GM12874 (cell line): ENCODE results near the gene AP4M1.

Experiments used
- TF ChIP-seq, protein P1 (sequence below): IDR thresholded peaks from 2 replicates; pipeline ENCODE4 v1.5.1; 2011; ENCODE audit warnings: low read depth, mild to moderate bottlenecking, control low read depth, low read length, moderate library complexity; ENCODE audit not compliant: insufficient read depth

Gene AP4M1

DNA sequence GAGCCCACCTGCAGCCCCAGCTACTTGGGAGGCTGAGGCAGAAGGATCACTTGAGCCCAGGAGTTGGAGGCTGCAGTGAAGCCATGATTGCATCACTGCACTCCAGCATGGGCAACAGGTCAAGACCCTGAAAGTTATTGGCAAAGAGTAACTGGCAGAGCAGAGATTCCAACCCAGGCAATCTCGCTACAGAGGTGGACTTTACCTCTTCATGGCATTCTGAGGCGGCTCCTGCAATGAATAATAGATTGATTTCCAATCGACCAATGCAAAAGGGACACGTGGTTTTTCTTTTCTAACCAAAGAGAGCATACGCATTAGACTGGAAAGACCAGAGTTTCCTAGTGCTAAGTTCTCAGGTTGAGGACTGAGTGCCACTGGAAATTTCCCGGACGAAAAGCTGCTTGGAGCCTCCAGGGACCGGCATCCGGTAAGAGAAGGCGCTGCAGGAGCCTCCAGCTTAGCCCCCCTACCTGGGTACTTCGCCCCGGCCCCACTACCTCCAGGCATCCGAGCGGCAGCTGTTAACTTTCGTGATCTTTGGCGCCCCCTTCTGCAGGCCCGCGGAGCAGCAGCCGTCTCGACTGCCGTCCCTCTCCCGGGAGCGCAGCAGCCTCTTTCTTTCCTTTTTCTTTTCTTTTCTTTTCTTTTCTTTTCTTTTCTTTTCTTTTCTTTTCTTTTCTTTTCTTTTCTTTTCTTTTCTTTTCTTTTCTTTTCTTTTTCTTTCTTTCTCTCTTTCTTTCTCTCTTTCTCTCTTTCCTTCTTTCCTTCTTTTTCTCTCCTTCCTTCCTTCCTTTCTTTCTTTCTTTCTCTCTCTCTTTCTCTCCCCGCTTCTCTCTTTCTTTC, 29.4 kb downstream of the AP4M1 start:
- TF ChIP-seq, protein P1, sequence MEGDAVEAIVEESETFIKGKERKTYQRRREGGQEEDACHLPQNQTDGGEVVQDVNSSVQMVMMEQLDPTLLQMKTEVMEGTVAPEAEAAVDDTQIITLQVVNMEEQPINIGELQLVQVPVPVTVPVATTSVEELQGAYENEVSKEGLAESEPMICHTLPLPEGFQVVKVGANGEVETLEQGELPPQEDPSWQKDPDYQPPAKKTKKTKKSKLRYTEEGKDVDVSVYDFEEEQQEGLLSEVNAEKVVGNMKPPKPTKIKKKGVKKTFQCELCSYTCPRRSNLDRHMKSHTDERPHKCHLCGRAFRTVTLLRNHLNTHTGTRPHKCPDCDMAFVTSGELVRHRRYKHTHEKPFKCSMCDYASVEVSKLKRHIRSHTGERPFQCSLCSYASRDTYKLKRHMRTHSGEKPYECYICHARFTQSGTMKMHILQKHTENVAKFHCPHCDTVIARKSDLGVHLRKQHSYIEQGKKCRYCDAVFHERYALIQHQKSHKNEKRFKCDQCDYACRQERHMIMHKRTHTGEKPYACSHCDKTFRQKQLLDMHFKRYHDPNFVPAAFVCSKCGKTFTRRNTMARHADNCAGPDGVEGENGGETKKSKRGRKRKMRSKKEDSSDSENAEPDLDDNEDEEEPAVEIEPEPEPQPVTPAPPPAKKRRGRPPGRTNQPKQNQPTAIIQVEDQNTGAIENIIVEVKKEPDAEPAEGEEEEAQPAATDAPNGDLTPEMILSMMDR: peak; percentile 84

DNA sequence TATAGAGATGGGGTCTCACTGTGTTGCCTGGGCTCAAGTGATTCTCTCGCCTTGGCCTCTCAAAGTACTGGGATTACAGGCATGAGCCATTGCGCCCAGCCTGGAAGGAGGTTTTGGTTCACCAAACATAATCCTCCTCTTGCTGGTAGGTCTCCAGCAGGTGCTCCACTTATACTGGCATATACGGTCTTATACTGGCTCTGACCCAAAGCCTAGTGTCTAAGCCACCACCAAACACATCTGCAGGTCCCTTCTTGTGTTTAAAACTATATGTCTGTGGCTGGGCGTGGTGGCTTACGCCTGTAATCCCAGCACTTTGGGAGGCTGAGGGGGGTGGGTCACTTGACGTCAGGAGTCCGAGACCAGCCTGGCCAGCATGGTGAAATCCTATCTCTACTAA, 30.7 kb downstream of the AP4M1 start:
- TF ChIP-seq, protein P1: no peak

DNA sequence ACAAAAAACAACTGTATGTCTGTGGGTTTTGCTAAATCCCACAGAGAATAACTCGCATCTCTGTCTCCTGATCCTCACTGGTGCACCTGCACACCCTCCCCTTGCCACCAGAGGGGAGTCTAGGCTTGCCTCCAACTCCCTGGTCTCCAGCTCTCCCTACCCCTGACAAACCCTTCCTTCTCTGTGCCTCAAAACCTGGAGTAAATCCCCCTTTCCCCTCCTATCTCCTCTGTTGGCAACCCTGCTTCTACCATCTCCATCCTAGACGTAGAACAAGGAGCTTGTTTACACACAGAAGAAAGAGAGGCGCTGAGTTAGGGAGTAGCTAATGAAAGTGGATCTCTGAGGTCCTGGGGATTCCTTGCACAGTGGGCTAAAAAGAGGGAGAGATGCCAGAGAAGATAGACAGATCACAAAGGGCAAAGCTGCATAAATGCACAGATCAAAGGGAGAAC, 31.3 kb downstream of the AP4M1 start:
- TF ChIP-seq, protein P1: peak; percentile 95

DNA sequence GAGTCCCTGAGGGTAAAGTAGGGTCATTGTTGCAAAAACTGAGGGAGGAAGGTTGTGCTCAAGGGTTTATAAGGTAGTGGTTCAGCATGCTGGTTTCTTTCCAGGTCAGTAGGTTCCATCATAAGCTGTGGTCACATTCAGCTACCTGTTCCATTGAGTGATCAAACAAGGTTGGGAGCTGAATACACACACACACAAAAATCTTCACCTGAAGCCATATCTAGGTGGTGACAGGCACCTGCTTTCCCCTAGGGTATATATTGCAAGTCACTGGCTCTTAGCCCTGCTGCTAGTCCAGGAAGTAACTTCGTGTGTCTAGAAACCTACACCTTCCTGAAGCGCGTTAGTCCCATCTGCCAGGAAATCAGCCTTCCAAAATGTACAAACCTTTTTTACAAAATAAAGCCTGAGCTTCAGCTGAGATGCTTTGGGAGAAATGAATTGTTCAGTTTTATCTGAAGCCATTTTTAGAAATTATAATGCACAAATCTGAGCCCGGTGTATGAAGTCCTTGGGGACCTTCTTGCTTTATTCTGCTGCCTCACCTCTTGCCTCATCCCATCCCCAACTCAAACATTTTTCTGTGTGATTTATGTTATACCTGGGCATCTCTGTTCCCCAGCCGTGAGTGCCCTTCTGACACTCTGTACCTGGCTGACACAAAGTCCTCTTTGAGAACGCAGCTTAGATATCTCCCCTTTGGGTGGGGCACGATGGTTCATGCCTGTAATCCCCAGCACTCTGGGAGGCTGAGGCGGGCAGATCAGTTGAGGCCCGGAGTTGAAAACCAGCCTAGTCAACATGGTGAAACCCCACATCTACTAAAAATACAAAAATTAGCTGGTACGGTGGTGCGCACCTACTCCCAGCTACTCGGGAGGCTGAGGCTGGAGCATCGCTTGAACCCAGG, 36.7 kb downstream of the AP4M1 start:
- TF ChIP-seq, protein P1: no peak

DNA sequence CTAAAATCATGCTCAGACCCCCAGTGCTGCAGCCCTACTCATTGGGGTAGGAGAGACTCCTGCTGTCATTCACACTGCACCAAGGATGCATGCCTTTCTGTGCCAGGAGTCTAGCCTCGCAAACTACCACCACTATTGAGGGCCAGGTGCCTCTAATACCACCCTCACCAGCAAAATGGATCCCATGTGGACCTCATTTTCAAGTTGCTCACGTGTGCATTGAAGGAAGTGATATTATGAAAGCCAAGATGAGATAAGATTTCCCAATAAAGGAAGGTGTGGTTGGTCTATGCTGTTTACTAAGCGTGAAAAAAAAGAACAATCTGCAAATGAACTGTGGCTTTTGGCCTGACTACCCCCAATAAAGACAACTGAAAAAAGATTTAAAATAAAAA, 40.1 kb downstream of the AP4M1 start:
- TF ChIP-seq, protein P1: no peak

DNA sequence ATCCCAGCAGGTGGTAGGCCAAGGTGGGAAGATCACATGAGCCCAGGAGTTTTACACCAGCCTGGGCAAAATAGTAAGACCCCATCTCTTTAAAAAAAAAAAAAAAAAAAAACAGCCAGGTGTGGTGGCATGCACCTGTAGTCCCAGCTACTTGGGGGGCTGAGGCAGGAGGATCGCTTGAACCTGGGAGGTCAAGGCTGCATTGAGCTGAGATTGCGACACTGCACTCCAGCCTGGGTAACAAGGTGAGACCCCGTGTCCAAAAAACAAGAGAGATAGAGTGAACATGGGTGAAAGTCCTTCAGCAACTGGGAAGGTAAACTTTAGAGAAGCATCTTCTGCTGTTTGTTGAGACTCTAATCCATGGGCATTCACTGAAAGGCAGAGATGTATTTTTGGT, 41.0 kb downstream of the AP4M1 start:
- TF ChIP-seq, protein P1: no peak

DNA sequence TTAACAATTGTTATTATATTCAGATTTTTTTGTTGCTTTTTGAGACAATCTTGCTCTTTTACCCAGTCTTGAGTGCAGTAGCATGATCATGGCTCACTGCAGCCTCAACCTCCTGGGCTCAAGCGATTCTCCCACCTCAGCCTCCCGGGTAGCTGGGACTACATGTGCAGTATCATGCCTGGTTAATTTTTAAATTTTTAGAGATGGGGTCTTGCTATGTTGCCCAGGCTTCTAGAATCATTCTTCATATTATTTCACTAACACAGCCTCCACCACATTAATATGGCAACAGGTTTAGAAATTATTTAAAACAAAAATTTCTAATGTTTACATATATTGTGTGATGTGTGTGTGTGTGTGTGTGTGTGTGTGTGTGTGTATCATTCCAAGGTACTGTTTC, 45.8 kb downstream of the AP4M1 start:
- TF ChIP-seq, protein P1: no peak
